Measurements from ENCODE around the gene CGB2. TPM values are rescaled to one million over a fixed set of nuclear protein-coding genes. Genes with fewer than 3 reads are reported as not detected.

The CGB2 gene
- total and polyA plus RNA-seq, 4 experiments from 2014 or later, result not detected

DNA sequence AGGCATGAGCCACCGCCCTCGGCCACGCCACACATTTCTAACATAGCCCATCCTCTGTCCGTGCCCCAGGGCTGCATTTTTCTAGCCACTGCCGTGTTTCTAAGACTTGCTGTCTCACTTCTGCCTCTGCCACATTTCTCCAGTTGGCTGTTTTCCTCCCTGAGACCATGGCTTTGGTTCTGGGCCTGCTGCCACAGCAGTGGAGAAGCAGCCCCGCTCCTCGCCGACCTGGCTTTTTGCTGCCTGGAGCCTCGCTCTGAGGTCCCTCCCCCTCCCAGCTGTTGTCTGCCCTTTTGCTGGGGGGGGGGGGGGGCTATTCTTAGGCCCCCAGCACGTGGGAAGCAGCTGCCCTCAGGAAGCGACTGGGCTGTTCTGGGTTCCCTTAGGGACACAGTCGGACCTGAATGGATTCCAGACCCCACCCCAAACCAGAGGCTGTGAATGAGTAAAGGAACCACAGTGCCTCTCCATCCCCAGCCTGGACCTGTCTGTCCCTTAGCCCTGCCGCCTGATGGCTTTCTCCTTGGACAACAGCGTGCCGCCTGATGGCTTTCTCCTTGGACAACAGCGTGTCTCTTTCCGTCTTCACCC is 41.9 kb upstream of the CGB2 start:
- DNase-seq, result no peak
- Mint-ChIP-seq H3K4me1 (peaks cover 19 to 40% (median 27%) of the 10 kb centered on the region in 4 donors), H3K9me3 (no peaks in the 10 kb centered on the region), H3K27ac (peak overlapping the region in 1 of 7 donors; percentile 53), H3K27me3 (no peaks in the 10 kb centered on the region), H3K36me3 (peaks cover 4 to 26% of the 10 kb centered on the region in 2 donors), H3K4me3 (peak overlapping the region in 1 of 8 donors; percentile 30)
- no peaks in the 10 kb centered on the region for H3K9me3 ChIP-seq (ENCODE audit: control insufficient read depth in 1 of 2, low read length in 2 of 2)
- H3K4me3 ChIP-seq (ENCODE audit: low read length in 2 of 2), result no peak overlapping the region
- peaks cover 5% of the 10 kb centered on the region for H3K36me3 ChIP-seq (ENCODE audit: insufficient read depth, low read length)
- peaks cover 28% of the 10 kb centered on the region for H3K4me1 ChIP-seq (ENCODE audit: insufficient read depth, low read length)
- CTCF ChIA-PET (ENCODE audit: partially characterized antibody), result interaction anchor here (1.1 to 1.3 kb wide), 2 partner anchors 11 to 14 kb away, joined by 3 read pairs; no protein-coding TSS in a partner anchor
- no peaks in the 10 kb centered on the region for H3K27me3 ChIP-seq (ENCODE audit: insufficient read depth, low read length)
- POLR2A ChIA-PET (ENCODE audit: partially characterized antibody), result no interaction called here
- H3K27ac ChIP-seq (ENCODE audit: low read depth, low read length), result no peak overlapping the region
- intact Hi-C loops (cut with micrococcal nuclease), result loop anchor here (5.0 to 10.0 kb wide), 2 partner anchors 65 to 352 kb away; partner anchors contain the start of genes CGB7 and DBP

DNA sequence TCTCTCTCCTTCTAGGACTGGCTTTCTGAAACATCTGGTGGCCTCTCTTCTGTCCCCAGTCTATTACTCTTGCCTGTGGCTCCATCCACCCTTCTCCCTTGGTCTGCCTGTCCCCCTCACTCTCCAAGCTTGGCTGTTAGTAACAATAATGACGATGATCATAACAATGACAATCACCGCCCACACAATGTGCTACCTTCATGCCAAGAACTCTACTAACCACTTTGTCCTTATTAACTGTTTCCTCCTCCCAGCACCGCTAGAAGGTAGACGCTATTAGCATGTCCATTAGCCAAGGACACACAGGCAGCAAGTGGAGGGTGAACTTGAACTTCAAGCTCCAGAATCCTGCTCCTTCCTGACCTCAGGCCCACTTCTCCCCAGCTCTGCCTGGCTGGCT is 41.3 kb upstream of the CGB2 start:
- H3K9me3 ChIP-seq (ENCODE audit: control insufficient read depth in 1 of 2, low read length in 2 of 2), result no peaks in the 10 kb centered on the region
- H3K27ac ChIP-seq (ENCODE audit: low read depth, low read length), result no peak overlapping the region
- H3K4me3 ChIP-seq (ENCODE audit: low read length in 2 of 2), result no peak overlapping the region
- CTCF ChIA-PET (ENCODE audit: partially characterized antibody), result no interaction called here
- Mint-ChIP-seq H3K9me3 (no peaks in the 10 kb centered on the region), H3K36me3 (peaks cover 4 to 26% of the 10 kb centered on the region in 2 donors), H3K4me1 (peaks cover 24 to 46% (median 31%) of the 10 kb centered on the region in 4 donors), H3K27ac (peak overlapping the region in 4 of 7 donors; percentile 14 to 53 (median 30)), H3K4me3 (peak overlapping the region in 4 of 8 donors; percentile 15 to 30 (median 20)), H3K27me3 (no peaks in the 10 kb centered on the region)
- H3K36me3 ChIP-seq (ENCODE audit: insufficient read depth, low read length), result no peaks in the 10 kb centered on the region
- no peak for DNase-seq
- H3K27me3 ChIP-seq (ENCODE audit: insufficient read depth, low read length), result no peaks in the 10 kb centered on the region
- intact Hi-C loops (cut with micrococcal nuclease), result loop anchor here (5.0 to 10.0 kb wide), 2 partner anchors 64 to 353 kb away; partner anchors contain the start of genes CGB7 and DBP
- H3K4me1 ChIP-seq (ENCODE audit: insufficient read depth, low read length), result peaks cover 30% of the 10 kb centered on the region
- POLR2A ChIA-PET (ENCODE audit: partially characterized antibody), result interaction anchor here (4.1 kb wide), 1 partner anchor 24 kb away, joined by 68 read pairs; the partner anchor contains the start of gene FTL

DNA sequence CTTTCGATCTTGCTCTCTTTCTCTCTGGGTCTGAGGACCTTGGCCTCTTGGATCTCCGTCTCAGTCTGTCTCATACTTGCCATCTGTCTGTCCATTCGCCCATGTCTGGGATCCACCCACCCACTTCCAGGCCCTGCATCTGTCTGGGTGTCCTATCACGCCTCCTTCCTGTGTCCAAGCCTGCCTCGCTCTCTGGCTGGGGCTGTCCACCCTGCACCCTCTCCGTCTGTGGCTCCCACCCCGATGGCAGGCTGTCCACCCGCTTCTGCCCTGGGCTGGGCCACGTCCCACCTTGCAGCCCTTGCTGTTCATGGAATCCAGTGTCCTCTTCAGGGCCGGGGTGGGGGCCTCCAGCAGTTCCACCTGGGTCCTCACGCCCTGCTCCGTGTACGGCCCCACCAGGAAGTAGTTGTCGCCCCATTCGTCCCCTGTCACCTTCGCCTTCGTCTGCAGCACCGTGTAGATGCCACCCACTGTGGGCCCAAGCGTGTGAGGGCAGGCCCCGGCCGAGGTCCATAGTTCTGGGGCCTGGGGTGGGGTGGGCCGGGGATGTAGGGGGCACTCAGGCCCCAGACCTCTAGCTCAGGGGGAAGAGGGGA is 40.6 kb upstream of the CGB2 start:
- H3K4me3 Mint-ChIP-seq, result peak overlapping the region in 3 of 8 donors; percentile 26 to 56 (median 52)
- intact Hi-C loops (cut with micrococcal nuclease), result loop anchor here (5.0 to 10.0 kb wide), 2 partner anchors 64 to 354 kb away; partner anchors contain the start of genes CGB7 and DBP
- POLR2A ChIA-PET (ENCODE audit: partially characterized antibody), result interaction anchor here (2.9 to 4.1 kb wide), 3 partner anchors 21 to 117 kb away, joined by 12 to 68 read pairs (median 42); partner anchors contain the start of genes FTL and PPP1R15A
- Histone ChIP-seq H3K27me3 (ENCODE audit: insufficient read depth, low read length) (no peaks in the 10 kb centered on the region), H3K36me3 (ENCODE audit: insufficient read depth, low read length) (no peaks in the 10 kb centered on the region), H3K4me3 (ENCODE audit: low read length in 2 of 2) (no peak overlapping the region), H3K9me3 (ENCODE audit: control insufficient read depth in 1 of 2, low read length in 2 of 2) (no peaks in the 10 kb centered on the region), H3K27ac (ENCODE audit: low read depth, low read length) (no peak overlapping the region), H3K4me1 (ENCODE audit: insufficient read depth, low read length) (peaks cover 30% of the 10 kb centered on the region)
- CTCF ChIA-PET (ENCODE audit: partially characterized antibody), result interaction anchor here (1.4 kb wide), 2 partner anchors 9 to 20 kb away, joined by 4 read pairs; no protein-coding TSS in a partner anchor
- no peak for DNase-seq
- H3K27me3 Mint-ChIP-seq, result no peaks in the 10 kb centered on the region
- H3K9me3 Mint-ChIP-seq, result no peaks in the 10 kb centered on the region
- H3K36me3 Mint-ChIP-seq, result peaks cover 4 to 26% of the 10 kb centered on the region in 2 donors
- peaks cover 24 to 46% (median 32%) of the 10 kb centered on the region in 4 donors for H3K4me1 Mint-ChIP-seq
- peak overlapping the region in 3 of 7 donors; percentile 39 to 72 (median 46) for H3K27ac Mint-ChIP-seq

DNA sequence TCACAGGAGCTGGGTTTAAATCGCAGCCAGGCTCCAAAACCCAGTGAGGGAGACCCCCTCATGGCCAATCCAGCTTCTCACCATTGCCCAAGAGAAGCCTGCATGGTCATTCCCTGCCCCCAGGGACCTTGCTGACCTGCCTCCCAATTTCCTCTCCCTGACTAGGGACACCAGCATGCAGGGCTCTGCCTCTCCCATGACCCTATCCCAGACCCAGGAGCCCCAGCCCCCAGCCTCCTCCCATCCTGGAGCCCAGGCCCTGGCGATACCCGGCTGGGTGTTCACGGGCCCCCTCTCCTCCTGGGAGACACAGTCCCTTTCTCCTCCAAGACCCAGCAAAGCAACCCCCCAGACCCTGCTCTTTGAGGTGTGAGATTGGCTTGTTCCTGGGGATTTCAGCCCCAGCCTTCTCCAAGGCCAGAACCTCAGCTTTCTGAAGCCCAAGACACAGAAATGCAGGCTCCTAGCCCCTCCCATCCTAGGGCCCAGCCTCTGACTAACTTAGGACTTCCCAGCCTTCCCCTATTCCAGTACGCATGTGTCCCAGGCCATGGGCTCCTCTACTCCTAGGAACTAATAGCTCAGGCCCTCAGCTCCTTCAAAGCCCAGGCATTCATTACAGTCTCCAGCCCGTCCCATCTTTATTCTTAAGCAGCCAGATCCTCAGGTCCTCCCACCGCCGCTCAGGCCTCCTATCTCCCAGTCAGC is 39.7 kb upstream of the CGB2 start:
- H3K4me3 ChIP-seq (ENCODE audit: low read length in 2 of 2), result peak overlapping the region; percentile 91 to 98
- Mint-ChIP-seq H3K4me1 (peaks cover 25 to 49% (median 32%) of the 10 kb centered on the region in 4 donors), H3K27ac (peak overlapping the region; percentile 84 to 99 (median 95)), H3K9me3 (no peaks in the 10 kb centered on the region), H3K27me3 (no peaks in the 10 kb centered on the region), H3K4me3 (peak overlapping the region; percentile 90 to 98 (median 96)), H3K36me3 (peaks cover 4 to 26% of the 10 kb centered on the region in 2 donors)
- no peak for DNase-seq
- no peaks in the 10 kb centered on the region for H3K9me3 ChIP-seq (ENCODE audit: control insufficient read depth in 1 of 2, low read length in 2 of 2)
- CTCF ChIA-PET (ENCODE audit: partially characterized antibody), result interaction anchor here (0.7 to 2.4 kb wide), 12 partner anchors 8 to 253 kb away, joined by 3 to 21 read pairs (median 5); partner anchors contain the start of genes BAX and NUCB1
- no peaks in the 10 kb centered on the region for H3K27me3 ChIP-seq (ENCODE audit: insufficient read depth, low read length)
- peak overlapping the region; percentile 82 for H3K27ac ChIP-seq (ENCODE audit: low read depth, low read length)
- POLR2A ChIA-PET (ENCODE audit: partially characterized antibody), result interaction anchor here (0.8 to 4.1 kb wide), 12 partner anchors 9 to 347 kb away, joined by 3 to 68 read pairs (median 10); partner anchors contain the start of genes BAX, DHDH, FTL and LHB
- peaks cover 30% of the 10 kb centered on the region for H3K4me1 ChIP-seq (ENCODE audit: insufficient read depth, low read length)
- intact Hi-C loops (cut with micrococcal nuclease), result loop anchor here (2.0 to 10.0 kb wide), 6 partner anchors 63 to 649 kb away; partner anchors contain the start of genes C19orf73, CGB7, DBP and PPFIA3
- H3K36me3 ChIP-seq (ENCODE audit: insufficient read depth, low read length), result no peaks in the 10 kb centered on the region

DNA sequence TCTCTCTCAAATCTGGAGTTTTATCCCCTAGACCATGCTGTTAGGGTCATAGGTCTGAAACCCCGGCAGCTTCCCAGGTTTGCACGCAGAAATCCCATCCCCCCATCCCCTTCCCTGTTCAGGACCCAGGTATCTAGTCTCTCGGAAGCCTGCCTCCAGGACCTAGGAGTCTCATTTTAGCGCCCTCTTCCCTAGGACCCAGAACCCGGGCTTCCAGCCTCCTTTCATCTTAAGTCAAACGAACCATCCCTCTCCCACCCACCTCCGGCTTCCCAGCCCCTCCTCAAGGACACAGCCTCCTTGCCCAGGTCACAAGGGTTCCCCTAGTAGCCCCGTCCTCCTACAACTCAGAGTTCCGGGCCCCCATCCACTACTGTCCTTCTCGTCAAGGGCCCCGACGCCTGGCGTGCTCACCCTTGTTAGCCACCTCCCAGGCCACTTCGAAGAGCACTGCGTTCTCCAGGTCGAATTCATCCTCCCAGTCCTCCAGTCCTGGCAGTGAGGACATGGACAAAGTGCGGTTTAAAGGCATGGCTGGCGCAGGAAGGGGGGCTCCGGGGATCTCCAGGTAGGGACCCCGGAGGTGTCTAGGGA is 39.0 kb upstream of the CGB2 start:
- ChIA-PET CTCF (ENCODE audit: partially characterized antibody) (interaction anchor here (0.9 to 2.4 kb wide), 33 partner anchors 8 to 725 kb away, joined by 3 to 21 read pairs (median 5); partner anchors contain the start of genes BAX, CA11, FTL and HSD17B14), POLR2A (ENCODE audit: partially characterized antibody) (interaction anchor here (0.7 to 4.1 kb wide), 31 partner anchors 9 to 821 kb away, joined by 3 to 68 read pairs (median 4); partner anchors contain the start of genes BAX, CGB7, DHDH and FTL)

More for the DNA sequence above, 39.0 kb upstream of the CGB2 start:
- Histone ChIP-seq H3K36me3 (ENCODE audit: insufficient read depth, low read length) (no peaks in the 10 kb centered on the region), H3K4me1 (ENCODE audit: insufficient read depth, low read length) (peaks cover 30% of the 10 kb centered on the region), H3K9me3 (ENCODE audit: control insufficient read depth in 1 of 2, low read length in 2 of 2) (no peaks in the 10 kb centered on the region), H3K4me3 (ENCODE audit: low read length in 2 of 2) (peak overlapping the region; percentile 91 to 98), H3K27me3 (ENCODE audit: insufficient read depth, low read length) (no peaks in the 10 kb centered on the region), H3K27ac (ENCODE audit: low read depth, low read length) (peak overlapping the region; percentile 82)
- H3K36me3 Mint-ChIP-seq, result peaks cover 4 to 24% of the 10 kb centered on the region in 2 donors
- DNase-seq, result no peak
- peak overlapping the region; percentile 90 to 98 (median 96) for H3K4me3 Mint-ChIP-seq
- peaks cover 26 to 51% (median 32%) of the 10 kb centered on the region in 4 donors for H3K4me1 Mint-ChIP-seq
- intact Hi-C loops (cut with micrococcal nuclease), result loop anchor here (1.0 to 10.0 kb wide), 10 partner anchors 26 to 648 kb away; partner anchors contain the start of genes C19orf73, CGB7, DBP and PPFIA3
- peak overlapping the region; percentile 84 to 99 (median 95) for H3K27ac Mint-ChIP-seq
- no peaks in the 10 kb centered on the region for H3K27me3 Mint-ChIP-seq
- no peaks in the 10 kb centered on the region for H3K9me3 Mint-ChIP-seq

All from CD4-positive, alpha-beta memory T cell (primary cell).